SU-DHL-6 (cell line): ENCODE results near the gene TSG101.

Experiments used
- H2AFZ ChIP-seq: fragments of 200-600 bp; sonication (generic); 2 replicates; pipeline ENCODE4 v1.6.1; 2014; ENCODE audit warnings: low read depth, mild to moderate bottlenecking, moderate library complexity, mixed read lengths, antibody characterized with exemption, low read length; ENCODE audit not compliant: severe bottlenecking
- H3F3A ChIP-seq: fragments of 200-600 bp; shearing (Covaris generic); 2 replicates; pipeline ENCODE4 v1.6.0; 2016; ENCODE audit warnings: antibody characterized with exemption, mild to moderate bottlenecking; ENCODE audit not compliant: insufficient read depth
- H3K27ac ChIP-seq: fragments of 200-600 bp; sonication (generic); 2 replicates; pipeline ENCODE4 v1.5.1; 2016; ENCODE audit warnings: low read depth, mild to moderate bottlenecking, low read length, moderate library complexity, mixed read lengths
- H3K27me3 ChIP-seq: fragments of 200-600 bp; sonication (generic), shearing (Covaris generic); 2 replicates; pipeline ENCODE4 v1.6.0; 2014; ENCODE audit warnings: mild to moderate bottlenecking, low read length
- H3K36me3 ChIP-seq: fragments of 200-600 bp; sonication (generic); 2 replicates; pipeline ENCODE4 v1.6.1; 2014; ENCODE audit warnings: mild to moderate bottlenecking, low read length, mixed read lengths
- H3K4me2 ChIP-seq: fragments of 300-600, 200-600 bp; shearing (Covaris generic), sonication (generic); 2 replicates; pipeline ENCODE4 v1.6.0; 2014; ENCODE audit warnings: low read length, low read depth, mild to moderate bottlenecking; ENCODE audit not compliant: poor library complexity, severe bottlenecking
- H3K4me3 ChIP-seq: fragments of 200-600 bp; sonication (generic); 2 replicates; pipeline ENCODE4 v1.5.1; 2014; ENCODE audit warnings: antibody characterized with exemption, low read length, mild to moderate bottlenecking, mixed read lengths; ENCODE audit not compliant: insufficient read depth, poor library complexity, severe bottlenecking
- H3K79me2 ChIP-seq: fragments of 200-600 bp; sonication (generic); 2 replicates; pipeline ENCODE4 v1.6.1; 2014; ENCODE audit warnings: mild to moderate bottlenecking, low read length, moderate library complexity; ENCODE audit not compliant: insufficient read depth
- H3K9ac ChIP-seq: fragments of 200-600 bp; sonication (generic); 2 replicates; pipeline ENCODE4 v1.7.0; 2014; ENCODE audit warnings: mild to moderate bottlenecking, low read length
- H3K9me2 ChIP-seq: fragments of 200-600 bp; sonication (generic); replicated peaks from 2 replicates; pipeline ENCODE4 v1.6.1; 2014; ENCODE audit warnings: low read length; ENCODE audit not compliant: insufficient read depth
- H3K9me3 ChIP-seq: fragments of 200-600 bp; sonication (generic); 2 replicates; pipeline ENCODE4 v1.6.1; 2014; ENCODE audit warnings: low read length, mixed read lengths; ENCODE audit not compliant: insufficient read depth
- H4K20me1 ChIP-seq: fragments of 200-600 bp; sonication (generic); 2 replicates; pipeline ENCODE4 v1.6.1; 2014; ENCODE audit warnings: low read depth, mild to moderate bottlenecking, antibody characterized with exemption, low read length, moderate library complexity, mixed read lengths
- EZH2phosphoT487 ChIP-seq: fragments of 200-600 bp; sonication (generic), shearing (Covaris generic); conservative IDR thresholded peaks from 2 replicates; pipeline ENCODE4 v1.6.1; 2018; ENCODE audit warnings: mild to moderate bottlenecking, antibody characterized with exemption, low read length, moderate library complexity, mixed read lengths
- TF ChIP-seq, protein P1 (sequence below): fragments of 200-600 bp; sonication (generic); IDR thresholded peaks from one replicate; pipeline ENCODE4 v1.5.1; 2017; ENCODE audit warnings: antibody characterized with exemption, mild to moderate bottlenecking, low read length, moderate library complexity; ENCODE audit not compliant: insufficient read depth, poor library complexity, severe bottlenecking

The TSG101 gene

DNA sequence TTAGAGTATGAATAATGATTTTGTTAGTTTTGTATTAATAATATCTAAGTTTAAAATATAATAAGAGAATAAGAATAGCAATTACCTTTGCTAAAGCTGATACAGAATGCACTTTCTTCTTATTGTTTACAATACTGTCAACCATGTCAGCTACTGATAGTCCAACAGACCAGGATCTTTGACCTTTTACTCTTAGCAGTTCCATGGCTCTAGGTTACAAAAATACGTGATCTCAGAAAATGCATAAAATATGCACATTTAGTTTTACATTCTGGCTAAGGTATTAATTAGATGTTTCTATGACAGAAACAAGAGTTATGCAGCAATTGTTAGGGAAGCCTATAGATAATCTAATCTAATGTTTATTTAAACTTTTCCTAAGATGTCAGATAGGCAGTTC is 7.5 kb upstream of the TSG101 start:
- no peak overlapping the region for H2AFZ ChIP-seq
- TF ChIP-seq EZH2phosphoT487, result no peak
- TF ChIP-seq, protein P1, sequence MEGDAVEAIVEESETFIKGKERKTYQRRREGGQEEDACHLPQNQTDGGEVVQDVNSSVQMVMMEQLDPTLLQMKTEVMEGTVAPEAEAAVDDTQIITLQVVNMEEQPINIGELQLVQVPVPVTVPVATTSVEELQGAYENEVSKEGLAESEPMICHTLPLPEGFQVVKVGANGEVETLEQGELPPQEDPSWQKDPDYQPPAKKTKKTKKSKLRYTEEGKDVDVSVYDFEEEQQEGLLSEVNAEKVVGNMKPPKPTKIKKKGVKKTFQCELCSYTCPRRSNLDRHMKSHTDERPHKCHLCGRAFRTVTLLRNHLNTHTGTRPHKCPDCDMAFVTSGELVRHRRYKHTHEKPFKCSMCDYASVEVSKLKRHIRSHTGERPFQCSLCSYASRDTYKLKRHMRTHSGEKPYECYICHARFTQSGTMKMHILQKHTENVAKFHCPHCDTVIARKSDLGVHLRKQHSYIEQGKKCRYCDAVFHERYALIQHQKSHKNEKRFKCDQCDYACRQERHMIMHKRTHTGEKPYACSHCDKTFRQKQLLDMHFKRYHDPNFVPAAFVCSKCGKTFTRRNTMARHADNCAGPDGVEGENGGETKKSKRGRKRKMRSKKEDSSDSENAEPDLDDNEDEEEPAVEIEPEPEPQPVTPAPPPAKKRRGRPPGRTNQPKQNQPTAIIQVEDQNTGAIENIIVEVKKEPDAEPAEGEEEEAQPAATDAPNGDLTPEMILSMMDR, result no peak
- H4K20me1 ChIP-seq, result no peaks in the 10 kb centered on the region
- H3K9ac ChIP-seq, result no peak overlapping the region
- no peaks in the 10 kb centered on the region for H3K27me3 ChIP-seq
- no peaks in the 10 kb centered on the region for H3K9me2 ChIP-seq
- H3K27ac ChIP-seq, result no peak overlapping the region
- H3K9me3 ChIP-seq, result no peaks in the 10 kb centered on the region
- no peak overlapping the region for H3K4me3 ChIP-seq
- H3F3A ChIP-seq, result peaks cover 4% of the 10 kb centered on the region; the same call in 1 of the 2 replicates
- no peaks in the 10 kb centered on the region for H3K36me3 ChIP-seq
- no peaks in the 10 kb centered on the region for H3K79me2 ChIP-seq
- no peak overlapping the region for H3K4me2 ChIP-seq

DNA sequence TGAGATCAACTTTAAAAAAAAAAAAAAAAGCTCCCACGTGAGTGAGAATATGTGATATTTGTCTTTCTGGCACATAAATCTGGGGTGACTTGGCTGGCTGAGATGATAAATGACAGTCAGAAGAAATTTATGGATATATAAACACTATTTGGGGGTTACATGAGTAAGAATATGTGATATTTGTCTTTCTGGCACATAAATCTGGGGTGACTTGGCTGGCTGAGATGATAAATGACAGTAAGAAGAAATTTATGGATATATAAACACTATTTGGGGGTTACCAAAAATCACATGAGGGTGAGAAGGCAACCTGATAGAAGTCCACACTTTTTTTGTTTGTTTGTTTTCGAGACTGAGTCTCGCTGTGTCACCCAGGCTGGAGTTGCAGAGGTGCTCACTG is 6.6 kb upstream of the TSG101 start:
- H3K27ac ChIP-seq, result no peak overlapping the region
- H3K9ac ChIP-seq, result no peak overlapping the region
- H3K36me3 ChIP-seq, result no peaks in the 10 kb centered on the region
- H3K9me3 ChIP-seq, result no peaks in the 10 kb centered on the region
- H3K4me2 ChIP-seq, result no peak overlapping the region
- no peaks in the 10 kb centered on the region for H3K79me2 ChIP-seq
- TF ChIP-seq, protein P1, result no peak
- no peak for TF ChIP-seq EZH2phosphoT487
- H2AFZ ChIP-seq, result no peak overlapping the region
- H3K4me3 ChIP-seq, result no peak overlapping the region
- peaks cover 9% of the 10 kb centered on the region; the same call in 1 of the 2 replicates for H3F3A ChIP-seq
- no peaks in the 10 kb centered on the region for H4K20me1 ChIP-seq
- no peaks in the 10 kb centered on the region for H3K27me3 ChIP-seq
- H3K9me2 ChIP-seq, result no peaks in the 10 kb centered on the region

DNA sequence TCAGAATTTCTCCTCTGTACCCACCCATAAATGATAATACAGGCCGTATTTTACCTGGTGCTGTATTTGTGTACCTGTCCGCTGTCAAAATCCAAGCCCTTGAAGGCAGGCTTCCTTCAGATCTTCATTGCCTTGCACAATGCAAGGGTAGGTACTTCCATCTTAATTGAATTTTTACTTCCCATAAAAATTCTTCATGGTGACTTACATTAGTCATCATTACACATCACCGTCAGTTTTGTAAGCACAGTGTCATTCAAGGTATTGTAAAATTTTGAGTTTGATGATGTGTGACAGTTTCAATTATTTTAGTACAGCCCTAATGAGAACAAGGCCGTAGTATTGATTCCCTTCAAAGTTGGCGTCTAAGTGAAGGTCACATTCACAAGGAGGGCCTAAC is 770 bp upstream of the TSG101 start:
- H3K27ac ChIP-seq, result peak overlapping the region; percentile 55
- TF ChIP-seq EZH2phosphoT487, result no peak
- TF ChIP-seq, protein P1, result no peak
- no peaks in the 10 kb centered on the region for H4K20me1 ChIP-seq
- H3K9me3 ChIP-seq, result no peaks in the 10 kb centered on the region
- peak overlapping the region; percentile 42 for H2AFZ ChIP-seq
- H3K4me3 ChIP-seq, result peak overlapping the region; percentile 85
- H3K4me2 ChIP-seq, result peak overlapping the region; percentile 97
- H3K36me3 ChIP-seq, result no peaks in the 10 kb centered on the region
- peaks cover 20% of the 10 kb centered on the region; the same call in 1 of the 2 replicates for H3F3A ChIP-seq
- H3K79me2 ChIP-seq, result peaks cover 51% of the 10 kb centered on the region
- peak overlapping the region; percentile 73 for H3K9ac ChIP-seq
- no peaks in the 10 kb centered on the region for H3K27me3 ChIP-seq
- no peaks in the 10 kb centered on the region for H3K9me2 ChIP-seq
